HG02588 (cell line): ENCODE results near the gene NKD1.

ENCODE experiments used
- ATAC-seq: cut with Tn5 transposase; IDR thresholded peaks from one replicate; pipeline ENCODE4 v1.9.1; 2021; ENCODE audit warnings: mild to moderate bottlenecking, moderate library complexity; ENCODE audit not compliant: unreplicated experiment

The NKD1 gene

GRCh38 chr16:50625374-50625773, 77.2 kb downstream of the NKD1 start:
- ATAC-seq = no peak

GRCh38 chr16:50626868-50627267, 78.7 kb downstream of the NKD1 start:
- ATAC-seq = no peak

- peak; percentile 60 for ATAC-seq
These were observed 79.2 kb downstream of the NKD1 start for GRCh38 chr16:50627419-50627818.

GRCh38 chr16:50628156-50628802, 80.1 kb downstream of the NKD1 start:
- ATAC-seq = no peak

- ATAC-seq = no peak
These were observed 81.1 kb downstream of the NKD1 start for GRCh38 chr16:50629334-50629733.

- ATAC-seq = no peak
These were observed 82.3 kb downstream of the NKD1 start for GRCh38 chr16:50630394-50631020.

GRCh38 chr16:50631249-50631984, 83.2 kb downstream of the NKD1 start:
- no peak for ATAC-seq

- no peak for ATAC-seq
These were observed 83.9 kb downstream of the NKD1 start for GRCh38 chr16:50631985-50632576.

GRCh38 chr16:50632927-50633800, 85.0 kb downstream of the NKD1 start:
- no peak for ATAC-seq

- ATAC-seq = no peak
These were observed 85.9 kb downstream of the NKD1 start for GRCh38 chr16:50634090-50634489.

GRCh38 chr16:50634947-50635346, 86.8 kb downstream of the NKD1 start:
- ATAC-seq = no peak

- ATAC-seq = no peak
These were observed 87.6 kb downstream of the NKD1 start for GRCh38 chr16:50635505-50636392.

GRCh38 chr16:50636753-50637374, 88.7 kb downstream of the NKD1 start:
- ATAC-seq = no peak

GRCh38 chr16:50637716-50638602, 89.8 kb downstream of the NKD1 start:
- no peak for ATAC-seq

- no peak for ATAC-seq
These were observed 90.8 kb downstream of the NKD1 start for GRCh38 chr16:50638816-50639670.

GRCh38 chr16:50640391-50640790, 92.2 kb downstream of the NKD1 start:
- no peak for ATAC-seq
